Hematopoietic multipotent progenitor cell (in vitro differentiated cells): ENCODE data around the gene SPINK7. TPM values are rescaled to one million over a fixed set of nuclear protein-coding genes. Genes with fewer than 3 reads are reported as not detected.
A peak's percentile ranks its signal among the peaks of the same experiment; 100 is the strongest.
"Not testable (repeated sequence)": the region's sequence is repeated elsewhere in the genome, so short reads cannot be mapped to it uniquely, and the experiment has no call there.

Experiments used
- DNase-seq, 3 donors: peaks; one replicate each; pipeline ENCODE4 v3.0.0-alpha.2; 2011 to 2015; ENCODE audit warnings: low read depth in 2 of 3, low spot score in 2 of 3
- total RNA-seq: library from RNA; depleted of rRNA; stranded (reverse); fragments of >200 nt; gene quantifications from one replicate; pipeline ENCODE4 v1.2.3, GENCODE V29; 2012

Gene SPINK7
- not detected for total RNA-seq

- no peak for DNase-seq
Measured at GRCh38 chr5:148312153-148312552, at the start of gene SPINK7. SPINK7 (plus strand) TSS chr5:148312423; CDS start chr5:148312484, 61 bp downstream.

- DNase-seq, result no peak
Measured at GRCh38 chr5:148267962-148268361, 44.3 kb upstream of the SPINK7 start.

GRCh38 chr5:148268566-148268965 is 43.7 kb upstream of the SPINK7 start, which contains the start of gene SPINK13:
SPINK13 (plus strand) TSS chr5:148268794; CDS start chr5:148270073, 1,279 bp downstream.
- DNase-seq, result no peak

- not testable (repeated sequence) for DNase-seq
Measured at GRCh38 chr5:148275129-148275528, 37.1 kb upstream of the SPINK7 start.

GRCh38 chr5:148280893-148281292 is 31.3 kb upstream of the SPINK7 start:
- DNase-seq, result not testable (repeated sequence)

- not testable (repeated sequence) for DNase-seq
Measured at GRCh38 chr5:148281336-148281735, 30.9 kb upstream of the SPINK7 start.

GRCh38 chr5:148290271-148291195 is 21.7 kb upstream of the SPINK7 start:
- peak in 1 of 3 donors; percentile 34 for DNase-seq

- no peak for DNase-seq
Measured at GRCh38 chr5:148297731-148298130, 14.5 kb upstream of the SPINK7 start.

GRCh38 chr5:148306446-148306845 is 5.8 kb upstream of the SPINK7 start:
- DNase-seq, result no peak

GRCh38 chr5:148309019-148309418 is 3.2 kb upstream of the SPINK7 start:
- no peak for DNase-seq

- DNase-seq, result no peak
Measured at GRCh38 chr5:148309746-148310145, 2.5 kb upstream of the SPINK7 start.

GRCh38 chr5:148311484-148311883 is 739 bp upstream of the SPINK7 start:
- no peak for DNase-seq

- DNase-seq, result peak in 1 of 3 donors; percentile 1
Measured at GRCh38 chr5:148314187-148314586, 2.0 kb downstream of the SPINK7 start.

- DNase-seq, result no peak
Measured at GRCh38 chr5:148314731-148315130, 2.5 kb downstream of the SPINK7 start.

GRCh38 chr5:148320011-148320963 is 8.1 kb downstream of the SPINK7 start:
- not testable (repeated sequence) for DNase-seq

GRCh38 chr5:148333262-148333849 is 21.1 kb downstream of the SPINK7 start:
- no peak for DNase-seq

- DNase-seq, result no peak
Measured at GRCh38 chr5:148335259-148335658, 23.0 kb downstream of the SPINK7 start, which contains the start of gene SPINK9. SPINK9 (plus strand) TSS chr5:148335559; CDS start chr5:148335614, 55 bp downstream.

- DNase-seq, result no peak
Measured at GRCh38 chr5:148336704-148337435, 24.6 kb downstream of the SPINK7 start.

GRCh38 chr5:148342371-148343045 is 30.3 kb downstream of the SPINK7 start:
- DNase-seq, result no peak
